GM12878 (cell line): Measurements from ENCODE around the gene ZNF775. TPM values are rescaled to one million over a fixed set of nuclear protein-coding genes. Genes with fewer than 3 reads are reported as not detected.

Experiments
- DPF2 ChIP-seq: fragments of 450-650 bp; IDR thresholded peaks from 2 replicates; pipeline ENCODE4 v1.6.1; 2017; ENCODE audit warnings: mild to moderate bottlenecking
- E2F4 ChIP-seq: IDR thresholded peaks from 2 replicates; pipeline ENCODE4 v1.6.1; 2012; ENCODE audit warnings: low read depth, low read length, improper control_type of control experiment
- ELK1 ChIP-seq: IDR thresholded peaks from 2 replicates; pipeline ENCODE4 v1.6.1; 2012; ENCODE audit warnings: low read depth, low read length, improper control_type of control experiment
- IRF3 ChIP-seq: fragments of 450-650 bp; IDR thresholded peaks from 2 replicates; pipeline ENCODE4 v1.6.1; 2014; ENCODE audit warnings: mild to moderate bottlenecking
- IRF5 ChIP-seq: fragments of 450-650 bp; IDR thresholded peaks from 2 replicates; pipeline ENCODE4 v1.6.1; 2017; ENCODE audit warnings: borderline replicate concordance
- MYB ChIP-seq: fragments of 150-350 bp; IDR thresholded peaks from 2 replicates; pipeline ENCODE4 v1.6.1; 2014; ENCODE audit warnings: mild to moderate bottlenecking, low read depth, low read length, borderline replicate concordance
- RELB ChIP-seq: fragments of 450-650 bp; IDR thresholded peaks from 2 replicates; pipeline ENCODE4 v1.6.1; 2017; ENCODE audit warnings: low read depth, mild to moderate bottlenecking, moderate library complexity
- SMARCA5 ChIP-seq: fragments of 450-650 bp; IDR thresholded peaks from 2 replicates; pipeline ENCODE4 v1.6.1; 2017; ENCODE audit warnings: mild to moderate bottlenecking
- SREBF2 ChIP-seq: IDR thresholded peaks from 2 replicates; pipeline ENCODE4 v1.6.1; 2012; ENCODE audit warnings: mild to moderate bottlenecking, low read length
- SRF ChIP-seq, 2 experiments: IDR thresholded peaks; 2 replicates each; pipeline ENCODE4 v1.6.1; 2011; ENCODE audit warnings: low read depth in 2 of 2, low read length in 2 of 2, mild to moderate bottlenecking in 1 of 2, moderate library complexity in 1 of 2
- TARDBP ChIP-seq: IDR thresholded peaks from 2 replicates; pipeline ENCODE4 v1.6.1; 2016; ENCODE audit warnings: borderline replicate concordance
- WRNIP1 ChIP-seq: IDR thresholded peaks from 2 replicates; pipeline ENCODE4 v1.6.1; 2011; ENCODE audit warnings: low read depth, low read length, improper control_type of control experiment, borderline replicate concordance
- ZBED1 ChIP-seq: IDR thresholded peaks from 2 replicates; pipeline ENCODE4 v1.6.1; 2016; ENCODE audit warnings: borderline replicate concordance
- ZSCAN29 ChIP-seq: fragments of 450-650 bp; IDR thresholded peaks from 2 replicates; pipeline ENCODE4 v1.6.1; 2017; ENCODE audit warnings: mild to moderate bottlenecking, moderate library complexity
- polyA plus RNA-seq, 11 experiments: library from polyadenylated mRNA; depleted of rRNA in 4 of 11; unstranded in 6 of 11; stranded (reverse) in 5 of 11; fragments of >200 nt; fragmentation: Nextera tagmentation in 4 of 11; fragmentation: Illumina TruSeq in 1 of 11; extraction: Ambion mirVana in 4 of 11; extraction: Trizol in 1 of 11; gene quantifications; 1 replicate in 1 of 11; 2 replicates in 10 of 11; pipeline versions ENCODE4 v1.2.1 to v1.2.3, GENCODE V29; 2011 to 2016; ENCODE audit warnings: inconsistent platforms in 2 of 11, missing spikeins in 2 of 11, low read depth in 1 of 11
- total RNA-seq, 4 experiments: library from RNA; depleted of rRNA in 3 of 4; stranded (reverse); fragments of >200 nt in 3 of 4; fragmentation: Illumina TruSeq in 1 of 4; extraction: Trizol in 1 of 4; gene quantifications; 2 replicates each; pipeline versions ENCODE4 v1.2.1 to v1.2.3, GENCODE V29; 2013 to 2021

The ZNF775 gene
- total and polyA plus RNA-seq, 10 of the 15 experiments (the other 5 are each of a cell fraction or from before 2014, with no cell fraction given), result 0.05 to 14.3 (median 2.1) TPM

- no peak for TF ChIP-seq IRF5
- no peak for TF ChIP-seq IRF3
- no peak for TF ChIP-seq RELB
- no peak for TF ChIP-seq ELK1
- no peak for TF ChIP-seq SMARCA5
- TF ChIP-seq ZSCAN29, result no peak
- no peak for TF ChIP-seq WRNIP1
- TF ChIP-seq DPF2, result no peak; the same call in 1 of the 2 replicates
- no peak for TF ChIP-seq E2F4
- TF ChIP-seq TARDBP, result no peak
- TF ChIP-seq SRF (IDR thresholded peaks at IDR 0.05; ENCODE audit: low read depth in 2 of 2, low read length in 2 of 2), result no peak
- TF ChIP-seq ZBED1, result no peak
- TF ChIP-seq MYB, result no peak
- TF ChIP-seq SREBF2, result no peak
These were observed 11.4 kb upstream of the ZNF775 start (continued) for GRCh38 chr7:150367677-150368095.
